PC-3 (cell line): ENCODE measurements around the gene A4GALT.

Source experiments
- EZH2 ChIP-seq: fragments of 300-600 bp; sonication (generic); IDR thresholded peaks from one replicate; pipeline ENCODE4 v1.6.1; 2017; ENCODE audit warnings: antibody characterized with exemption, mild to moderate bottlenecking, low read length; ENCODE audit not compliant: unreplicated experiment
- TF ChIP-seq, protein P1 (sequence below): fragments of 300-600 bp; sonication (generic); conservative IDR thresholded peaks from 2 replicates; pipeline ENCODE4 v1.5.1; 2017; ENCODE audit warnings: antibody characterized with exemption, low read depth, mild to moderate bottlenecking, low read length

GRCh38 chr22:42770448-42770726, 49.7 kb upstream of the A4GALT start:
- TF ChIP-seq, protein P1, sequence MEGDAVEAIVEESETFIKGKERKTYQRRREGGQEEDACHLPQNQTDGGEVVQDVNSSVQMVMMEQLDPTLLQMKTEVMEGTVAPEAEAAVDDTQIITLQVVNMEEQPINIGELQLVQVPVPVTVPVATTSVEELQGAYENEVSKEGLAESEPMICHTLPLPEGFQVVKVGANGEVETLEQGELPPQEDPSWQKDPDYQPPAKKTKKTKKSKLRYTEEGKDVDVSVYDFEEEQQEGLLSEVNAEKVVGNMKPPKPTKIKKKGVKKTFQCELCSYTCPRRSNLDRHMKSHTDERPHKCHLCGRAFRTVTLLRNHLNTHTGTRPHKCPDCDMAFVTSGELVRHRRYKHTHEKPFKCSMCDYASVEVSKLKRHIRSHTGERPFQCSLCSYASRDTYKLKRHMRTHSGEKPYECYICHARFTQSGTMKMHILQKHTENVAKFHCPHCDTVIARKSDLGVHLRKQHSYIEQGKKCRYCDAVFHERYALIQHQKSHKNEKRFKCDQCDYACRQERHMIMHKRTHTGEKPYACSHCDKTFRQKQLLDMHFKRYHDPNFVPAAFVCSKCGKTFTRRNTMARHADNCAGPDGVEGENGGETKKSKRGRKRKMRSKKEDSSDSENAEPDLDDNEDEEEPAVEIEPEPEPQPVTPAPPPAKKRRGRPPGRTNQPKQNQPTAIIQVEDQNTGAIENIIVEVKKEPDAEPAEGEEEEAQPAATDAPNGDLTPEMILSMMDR = no peak
- no peak for TF ChIP-seq EZH2
